Uterus (tissue), 2 donors: ENCODE data around the gene CSF3.

Experiments
- POLR2A ChIP-seq, 2 donors: fragments of 450-650 bp; IDR thresholded peaks; one replicate each; pipeline ENCODE4 v1.6.1; 2016; ENCODE audit warnings: antibody characterized with exemption in 2 of 2, mild to moderate bottlenecking in 1 of 2, moderate library complexity in 1 of 2
- TF ChIP-seq, protein P1 (sequence below), 4 experiments: fragments of 200-600 bp in 2 of 4; fragments of 450-650 bp in 2 of 4; sonication (generic) in 2 of 4; IDR thresholded peaks; one replicate each; pipeline ENCODE4 v1.5.1; 2016 to 2019; ENCODE audit warnings: antibody characterized with exemption in 4 of 4, mild to moderate bottlenecking in 2 of 4, moderate library complexity in 1 of 4

DNA sequence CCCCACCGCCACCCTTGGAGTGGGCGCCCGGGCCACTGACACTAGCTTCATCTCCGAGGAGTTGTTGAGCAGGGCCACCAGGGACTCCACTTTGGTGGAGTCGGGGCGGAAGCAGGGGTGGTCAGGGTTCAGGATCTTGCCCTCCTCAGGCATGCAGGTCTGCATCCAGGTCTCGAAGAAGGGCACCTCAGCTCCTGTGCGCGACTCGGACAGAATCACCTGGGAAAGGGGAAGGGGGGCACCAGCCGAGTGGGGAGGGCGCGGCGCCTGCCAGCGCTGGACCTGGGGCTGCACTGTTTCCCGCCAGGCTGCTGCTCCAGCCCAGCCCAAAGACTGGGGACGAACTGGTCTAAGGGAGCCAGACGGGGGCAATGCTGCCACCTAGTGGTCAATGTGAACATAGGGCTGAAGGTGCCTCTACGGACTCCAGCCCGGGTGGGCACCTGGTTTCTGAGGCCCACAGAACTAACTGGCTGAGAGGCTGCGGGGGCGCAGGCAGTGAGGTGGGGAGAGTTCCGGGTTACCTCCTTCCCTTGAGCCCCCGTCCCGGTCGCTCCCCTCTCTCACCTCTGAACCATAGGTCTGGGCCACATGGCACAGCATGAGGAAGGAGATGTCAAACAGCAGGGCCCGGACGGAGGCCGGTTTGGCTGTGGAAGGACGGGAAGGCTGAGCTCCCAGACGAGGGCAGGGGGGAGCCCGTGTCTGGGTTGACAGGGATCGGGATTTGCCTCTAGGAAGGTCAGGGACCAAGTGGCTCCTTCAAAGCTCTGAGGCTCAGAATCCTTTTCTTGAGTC is 11.8 kb downstream of the CSF3 start:
- TF ChIP-seq, protein P1, sequence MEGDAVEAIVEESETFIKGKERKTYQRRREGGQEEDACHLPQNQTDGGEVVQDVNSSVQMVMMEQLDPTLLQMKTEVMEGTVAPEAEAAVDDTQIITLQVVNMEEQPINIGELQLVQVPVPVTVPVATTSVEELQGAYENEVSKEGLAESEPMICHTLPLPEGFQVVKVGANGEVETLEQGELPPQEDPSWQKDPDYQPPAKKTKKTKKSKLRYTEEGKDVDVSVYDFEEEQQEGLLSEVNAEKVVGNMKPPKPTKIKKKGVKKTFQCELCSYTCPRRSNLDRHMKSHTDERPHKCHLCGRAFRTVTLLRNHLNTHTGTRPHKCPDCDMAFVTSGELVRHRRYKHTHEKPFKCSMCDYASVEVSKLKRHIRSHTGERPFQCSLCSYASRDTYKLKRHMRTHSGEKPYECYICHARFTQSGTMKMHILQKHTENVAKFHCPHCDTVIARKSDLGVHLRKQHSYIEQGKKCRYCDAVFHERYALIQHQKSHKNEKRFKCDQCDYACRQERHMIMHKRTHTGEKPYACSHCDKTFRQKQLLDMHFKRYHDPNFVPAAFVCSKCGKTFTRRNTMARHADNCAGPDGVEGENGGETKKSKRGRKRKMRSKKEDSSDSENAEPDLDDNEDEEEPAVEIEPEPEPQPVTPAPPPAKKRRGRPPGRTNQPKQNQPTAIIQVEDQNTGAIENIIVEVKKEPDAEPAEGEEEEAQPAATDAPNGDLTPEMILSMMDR (IDR thresholded peaks at IDR 0.05), result peak; percentile 89 to 92 (median 92)
- no peak for TF ChIP-seq POLR2A (IDR thresholded peaks at IDR 0.05)
